RWPE2 (cell line): ENCODE data around the gene NFKB2.

ENCODE experiments used
- ATAC-seq: fragments of 200-7000 bp; cut with Tn5 transposase; 3 replicates; pipeline ENCODE4 v1.9.1; 2021; ENCODE audit warnings: low read depth
- DNase-seq: peaks from one replicate; pipeline ENCODE4 v3.0.0-alpha.2; 2020; ENCODE audit warnings: low spot score
- H3K27ac ChIP-seq: fragments of 450-650 bp; 2 replicates; pipeline ENCODE4 v1.5.1; 2017; ENCODE audit warnings: mild to moderate bottlenecking; ENCODE audit not compliant: poor library complexity, severe bottlenecking
- H3K27me3 ChIP-seq: fragments of 250-450 bp; sonication (Bioruptor Pico); 2 replicates; pipeline ENCODE4 v1.5.1; 2021; ENCODE audit warnings: mild to moderate bottlenecking, moderate library complexity; ENCODE audit not compliant: insufficient read depth, poor library complexity, severe bottlenecking
- H3K36me3 ChIP-seq: fragments of 250-450 bp; sonication (Bioruptor Pico); 2 replicates; pipeline ENCODE4 v1.5.1; 2020; ENCODE audit warnings: low read depth, mild to moderate bottlenecking, moderate library complexity
- H3K4me1 ChIP-seq: fragments of 250-450 bp; sonication (Bioruptor Pico); 2 replicates; pipeline ENCODE4 v1.5.1; 2021; ENCODE audit warnings: mild to moderate bottlenecking, moderate library complexity; ENCODE audit not compliant: insufficient read depth, poor library complexity, severe bottlenecking
- H3K4me3 ChIP-seq: fragments of 250-450 bp; sonication (Bioruptor Pico); 2 replicates; pipeline ENCODE4 v1.5.1; 2021; ENCODE audit warnings: mild to moderate bottlenecking, moderate library complexity; ENCODE audit not compliant: severe bottlenecking
- H3K9me3 ChIP-seq: fragments of 250-450 bp; sonication (Bioruptor Pico); 2 replicates; pipeline ENCODE4 v1.5.1; 2021; ENCODE audit warnings: mild to moderate bottlenecking, moderate library complexity; ENCODE audit not compliant: severe bottlenecking
- TF ChIP-seq, protein P1 (sequence below): fragments of 450-650 bp; IDR thresholded peaks from one replicate; pipeline ENCODE4 v1.5.1; 2017; ENCODE audit warnings: mild to moderate bottlenecking, moderate library complexity; ENCODE audit not compliant: poor library complexity, severe bottlenecking

NFKB2 gene

DNA sequence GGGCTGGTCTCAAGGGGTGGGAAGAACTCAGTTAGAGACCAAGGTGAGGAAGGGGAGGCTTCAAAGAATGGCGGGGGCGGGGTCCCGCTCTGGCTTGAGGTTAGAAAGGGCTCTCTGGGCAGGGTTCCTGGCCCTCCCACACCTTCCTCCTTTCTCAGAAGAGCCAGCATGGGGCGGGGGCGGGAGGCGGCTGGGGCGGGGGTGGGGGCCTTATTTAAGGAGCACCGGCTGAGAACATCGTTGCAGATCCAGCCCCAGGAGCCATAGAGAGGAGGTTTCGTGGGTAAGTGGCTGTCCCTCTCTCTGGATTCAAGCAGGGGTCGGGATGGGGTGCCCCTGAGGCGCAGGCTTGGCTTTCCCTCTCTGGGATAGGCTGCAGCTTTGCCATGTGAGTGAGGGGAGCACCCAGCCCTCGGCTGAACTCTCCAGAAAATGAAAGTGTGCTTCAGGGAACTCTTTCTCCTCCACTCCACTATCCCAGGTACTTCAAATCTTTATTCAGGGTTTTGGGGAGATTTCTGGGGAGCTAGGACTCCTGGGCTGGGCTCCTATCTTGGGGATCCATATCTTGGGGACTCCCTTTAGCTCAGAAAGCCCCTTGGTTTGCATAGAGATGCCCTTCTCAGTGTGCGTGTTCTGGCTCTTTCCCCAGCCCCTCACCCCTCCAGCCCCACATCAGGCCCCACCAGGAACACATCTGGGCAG lies 40.2 kb downstream of the NFKB2 start:
- Histone ChIP-seq H3K27me3 (no peaks in the 10 kb centered on the region), H3K4me3 (no peak overlapping the region), H3K27ac (no peak overlapping the region), H3K36me3 (peaks cover 5% of the 10 kb centered on the region), H3K9me3 (no peaks in the 10 kb centered on the region), H3K4me1 (peaks cover 10% of the 10 kb centered on the region)
- DNase-seq (no peak), ATAC-seq (no peak)
- TF ChIP-seq, protein P1, sequence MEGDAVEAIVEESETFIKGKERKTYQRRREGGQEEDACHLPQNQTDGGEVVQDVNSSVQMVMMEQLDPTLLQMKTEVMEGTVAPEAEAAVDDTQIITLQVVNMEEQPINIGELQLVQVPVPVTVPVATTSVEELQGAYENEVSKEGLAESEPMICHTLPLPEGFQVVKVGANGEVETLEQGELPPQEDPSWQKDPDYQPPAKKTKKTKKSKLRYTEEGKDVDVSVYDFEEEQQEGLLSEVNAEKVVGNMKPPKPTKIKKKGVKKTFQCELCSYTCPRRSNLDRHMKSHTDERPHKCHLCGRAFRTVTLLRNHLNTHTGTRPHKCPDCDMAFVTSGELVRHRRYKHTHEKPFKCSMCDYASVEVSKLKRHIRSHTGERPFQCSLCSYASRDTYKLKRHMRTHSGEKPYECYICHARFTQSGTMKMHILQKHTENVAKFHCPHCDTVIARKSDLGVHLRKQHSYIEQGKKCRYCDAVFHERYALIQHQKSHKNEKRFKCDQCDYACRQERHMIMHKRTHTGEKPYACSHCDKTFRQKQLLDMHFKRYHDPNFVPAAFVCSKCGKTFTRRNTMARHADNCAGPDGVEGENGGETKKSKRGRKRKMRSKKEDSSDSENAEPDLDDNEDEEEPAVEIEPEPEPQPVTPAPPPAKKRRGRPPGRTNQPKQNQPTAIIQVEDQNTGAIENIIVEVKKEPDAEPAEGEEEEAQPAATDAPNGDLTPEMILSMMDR = no peak

DNA sequence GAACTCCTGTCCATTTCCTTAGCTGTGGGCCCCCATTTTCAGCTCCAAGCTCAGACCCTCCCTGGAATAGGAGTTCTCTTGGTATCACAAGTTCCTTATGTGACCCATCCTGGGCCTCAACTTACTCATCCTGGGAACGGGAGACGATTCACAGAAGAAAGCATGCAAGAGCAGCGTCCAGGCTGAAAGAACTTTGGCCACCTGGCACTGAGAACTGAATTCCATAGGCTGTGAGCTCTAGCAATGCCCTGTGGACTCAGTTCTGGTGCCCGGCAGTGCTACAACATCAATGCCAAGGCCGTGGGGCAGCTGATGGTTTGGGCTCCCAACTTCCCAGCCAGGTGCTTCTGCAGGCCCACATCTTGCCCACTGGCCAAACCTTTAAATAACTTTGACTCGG lies 40.8 kb downstream of the NFKB2 start:
- H3K9me3 ChIP-seq = no peaks in the 10 kb centered on the region
- H3K36me3 ChIP-seq = no peaks in the 10 kb centered on the region
- no peak for DNase-seq
- H3K4me3 ChIP-seq = no peak overlapping the region
- no peaks in the 10 kb centered on the region for H3K27me3 ChIP-seq
- peaks cover 8% of the 10 kb centered on the region for H3K4me1 ChIP-seq
- TF ChIP-seq, protein P1 = no peak
- no peak overlapping the region for H3K27ac ChIP-seq
- ATAC-seq = no peak

DNA sequence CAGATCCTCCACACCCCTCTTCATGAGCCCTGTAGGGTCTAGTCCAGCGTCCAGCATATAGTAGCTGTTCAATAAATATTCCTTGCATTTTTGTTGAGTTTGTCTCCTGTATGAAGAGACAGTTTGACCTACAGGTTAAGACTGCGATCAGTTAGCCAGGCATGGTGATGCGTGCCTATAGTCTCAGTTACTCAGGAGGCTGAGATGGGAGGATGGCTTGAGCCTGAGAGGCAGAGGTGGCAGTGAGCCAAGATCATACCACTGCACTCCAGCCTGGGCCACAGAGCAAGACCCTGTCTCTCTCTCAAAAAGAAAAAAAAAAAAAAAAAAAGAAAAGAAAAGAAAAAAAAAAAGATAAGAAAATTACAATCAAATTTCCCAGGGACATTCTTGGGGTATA lies 42.0 kb downstream of the NFKB2 start:
- H3K4me1 ChIP-seq = peaks cover 6% of the 10 kb centered on the region
- H3K36me3 ChIP-seq = no peaks in the 10 kb centered on the region
- H3K27me3 ChIP-seq = no peaks in the 10 kb centered on the region
- H3K4me3 ChIP-seq = no peak overlapping the region
- DNase-seq (no peak), ATAC-seq (no peak)
- TF ChIP-seq, protein P1 = no peak
- H3K27ac ChIP-seq = no peak overlapping the region
- H3K9me3 ChIP-seq = no peaks in the 10 kb centered on the region

DNA sequence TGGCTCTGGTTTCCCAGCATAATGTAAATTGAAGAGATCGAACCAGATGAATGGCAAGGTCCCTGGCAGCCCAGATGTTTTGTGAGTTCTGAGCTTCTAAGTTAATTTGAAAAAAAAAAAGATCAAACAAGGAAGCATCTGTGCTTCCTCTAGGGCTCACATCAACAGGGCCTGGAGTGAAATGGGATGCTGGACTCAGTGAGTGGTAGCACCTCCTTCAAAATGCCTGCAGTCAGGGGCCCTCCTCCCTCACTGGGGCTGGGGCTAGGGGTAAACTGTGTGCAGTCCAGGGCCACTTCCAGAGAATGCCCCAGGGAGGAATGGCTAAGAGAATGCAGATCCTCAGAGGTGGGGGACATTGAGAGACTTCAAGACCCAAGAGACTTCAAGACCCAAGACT lies 42.9 kb downstream of the NFKB2 start:
- peaks cover 6% of the 10 kb centered on the region for H3K4me1 ChIP-seq
- ATAC-seq (no peak), DNase-seq (no peak)

DNA sequence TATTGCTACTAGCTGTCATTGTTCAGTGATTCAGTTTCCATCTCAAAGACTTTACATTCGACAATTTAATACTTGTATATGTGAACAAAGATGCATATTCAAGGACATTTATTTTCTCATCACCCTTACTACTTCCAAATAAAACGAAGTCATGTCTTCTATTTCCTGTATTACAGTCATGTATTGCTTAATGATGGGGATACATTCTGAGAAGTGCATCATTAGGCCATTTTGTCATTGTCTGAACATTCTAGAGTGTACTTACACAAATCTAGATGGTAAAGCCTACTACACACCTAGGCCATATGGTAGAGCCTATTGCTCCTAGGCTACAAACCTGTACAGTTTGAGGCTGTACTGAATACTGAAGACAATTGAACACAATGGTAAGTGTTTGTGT lies 49.3 kb downstream of the NFKB2 start:
- Histone ChIP-seq H3K4me1 (peaks cover 3% of the 10 kb centered on the region), H3K27me3 (no peaks in the 10 kb centered on the region), H3K27ac (no peak overlapping the region), H3K36me3 (no peaks in the 10 kb centered on the region), H3K4me3 (no peak overlapping the region), H3K9me3 (no peaks in the 10 kb centered on the region)
- DNase-seq (no peak), ATAC-seq (no peak)
- TF ChIP-seq, protein P1 = no peak

More for the DNA sequence above, 42.9 kb downstream of the NFKB2 start:
- H3K27ac ChIP-seq = no peak overlapping the region
- H3K27me3 ChIP-seq = no peaks in the 10 kb centered on the region
- no peak overlapping the region for H3K4me3 ChIP-seq
- no peaks in the 10 kb centered on the region for H3K36me3 ChIP-seq
- TF ChIP-seq, protein P1 = no peak
- H3K9me3 ChIP-seq = no peaks in the 10 kb centered on the region
